H1 (cell line): Measurements from ENCODE around the gene MYO1G. TPM values are rescaled to one million over a fixed set of nuclear protein-coding genes. Genes with fewer than 3 reads are reported as not detected.

Source experiments
- CTCF ChIA-PET: fragments of 300-600 bp; sonication (Branson Sonifier 250); formaldehyde crosslinking; loops from one replicate; lab custom pipeline; 2021; ENCODE audit not compliant: partially characterized antibody; lab: Charles Lee
- POLR2A ChIA-PET: fragments of 300-600 bp; sonication (Branson Sonifier 250); formaldehyde crosslinking; loops from one replicate; lab custom pipeline; 2021; ENCODE audit warnings: inconsistent platforms; ENCODE audit not compliant: partially characterized antibody; lab: Charles Lee
- DNase-seq, 2 experiments: peaks; one replicate each; pipeline versions ENCODE4 v3.0.0 to v3.0.0-alpha.2; 2010 to 2022; ENCODE audit warnings: low spot score in 2 of 2, low read depth in 1 of 2, mixed read lengths in 1 of 2
- FAIRE-seq: peaks from 2 replicates; lab custom pipeline; 2011; peaks lifted over from hg19 to GRCh38; lab: Jason Lieb, UNC
- H2AFZ ChIP-seq: 2 replicates; pipeline ENCODE4 v1.8.1; 2012; ENCODE audit warnings: low read length, inconsistent platforms
- H2AK5ac ChIP-seq: 2 replicates; pipeline ENCODE4 v1.6.1; 2013; ENCODE audit warnings: low read depth, low read length
- H2BK120ac ChIP-seq: replicated peaks from 2 replicates; pipeline ENCODE3; 2013; ENCODE audit warnings: low read depth, low read length, inconsistent platforms
- H2BK12ac ChIP-seq: 2 replicates; pipeline ENCODE4 v1.6.1; 2013; ENCODE audit warnings: low read depth, low read length
- H2BK15ac ChIP-seq: 2 replicates; pipeline ENCODE4 v1.6.1; 2013; ENCODE audit warnings: low read length
- H2BK20ac ChIP-seq: 2 replicates; pipeline ENCODE4 v1.6.1; 2013; ENCODE audit warnings: low read length
- H2BK5ac ChIP-seq: 2 replicates; pipeline ENCODE4 v1.6.1; 2013; ENCODE audit warnings: low read depth, low read length
- H3K14ac ChIP-seq: 2 replicates; pipeline ENCODE4 v1.6.1; 2013; ENCODE audit warnings: inconsistent platforms; ENCODE audit not compliant: insufficient read length
- H3K18ac ChIP-seq: 2 replicates; pipeline ENCODE4 v1.6.1; 2013; ENCODE audit warnings: low read length; ENCODE audit errors: extremely low read depth
- H3K23ac ChIP-seq: 2 replicates; pipeline ENCODE4 v1.6.1; 2013; ENCODE audit warnings: inconsistent platforms; ENCODE audit not compliant: insufficient read length
- H3K23me2 ChIP-seq: 2 replicates; pipeline ENCODE4 v1.6.1; 2013; ENCODE audit warnings: low read depth, low read length
- H3K27ac ChIP-seq: 2 replicates; pipeline ENCODE4 v1.6.1; 2011; ENCODE audit warnings: low read depth, low read length, inconsistent platforms
- H3K27me3 ChIP-seq, 4 experiments: replicated peaks in 1 of 4; 1 replicate in 1 of 4; 2 replicates in 3 of 4; pipeline versions ENCODE4 v1.6.1 to v1.8.1; 2011 to 2013; ENCODE audit warnings: low read length in 3 of 4, mild to moderate bottlenecking in 3 of 4, inconsistent platforms in 2 of 4, mixed read lengths in 2 of 4, moderate library complexity in 1 of 4; ENCODE audit not compliant: control insufficient read depth in 3 of 4, insufficient read depth in 3 of 4; ENCODE audit errors: extremely low read depth in 1 of 4
- H3K36me3 ChIP-seq, 4 experiments: 2 replicates each; pipeline versions ENCODE4 v1.6.1 to v1.8.1; 2011 to 2013; ENCODE audit warnings: mild to moderate bottlenecking in 4 of 4, low read length in 3 of 4, moderate library complexity in 2 of 4, control low read depth in 1 of 4, inconsistent platforms in 1 of 4; ENCODE audit not compliant: insufficient read depth in 4 of 4, control insufficient read depth in 2 of 4
- H3K4ac ChIP-seq: replicated peaks from 2 replicates; pipeline ENCODE3; 2013; ENCODE audit warnings: low read length, low read depth, mixed read lengths, inconsistent platforms; ENCODE audit not compliant: insufficient read length
- H3K4me1 ChIP-seq, 4 experiments: replicated peaks in 1 of 4; 1 replicate in 1 of 4; 2 replicates in 3 of 4; pipeline versions ENCODE4 v1.6.1 to v1.8.1; 2011 to 2013; ENCODE audit warnings: low read length in 3 of 4, inconsistent platforms in 2 of 4, mixed read lengths in 1 of 4; ENCODE audit not compliant: insufficient read depth in 4 of 4, control insufficient read depth in 3 of 4
- H3K4me2 ChIP-seq, 2 experiments: 2 replicates each; pipeline versions ENCODE4 v1.6.1 to v1.8.1; 2011 to 2013; ENCODE audit warnings: low read depth in 2 of 2, low read length in 2 of 2, control low read depth in 1 of 2, inconsistent platforms in 1 of 2, mild to moderate bottlenecking in 1 of 2; ENCODE audit not compliant: insufficient read depth in 1 of 2
- H3K4me3 ChIP-seq, 4 experiments: fragments of 200-600, 300-600 bp in 1 of 4; sonication (generic), shearing (Covaris generic), sonication (Bioruptor Twin) in 1 of 4; 2 replicates each; pipeline versions ENCODE4 v1.5.1 to v1.8.1; 2011 to 2016; ENCODE audit warnings: low read length in 4 of 4, low read depth in 3 of 4, control low read depth in 2 of 4, inconsistent platforms in 2 of 4, mild to moderate bottlenecking in 2 of 4, mixed read lengths in 1 of 4, moderate library complexity in 1 of 4; ENCODE audit not compliant: insufficient read depth in 2 of 4; ENCODE audit errors: extremely low read depth in 1 of 4
- H3K56ac ChIP-seq: replicated peaks from 2 replicates; pipeline ENCODE3; 2013; ENCODE audit warnings: low read depth, mild to moderate bottlenecking, mixed read lengths, low read length, inconsistent platforms; ENCODE audit not compliant: insufficient read length
- H3K79me1 ChIP-seq: 2 replicates; pipeline ENCODE4 v1.6.1; 2013; ENCODE audit warnings: low read depth, low read length, control low read depth
- H3K79me2 ChIP-seq, 2 experiments: 2 replicates each; pipeline versions ENCODE4 v1.6.1 to v1.8.1; 2012 to 2013; ENCODE audit warnings: low read length in 2 of 2, mild to moderate bottlenecking in 2 of 2, inconsistent platforms in 1 of 2; ENCODE audit not compliant: insufficient read depth in 2 of 2, control insufficient read depth in 1 of 2
- H3K9ac ChIP-seq, 4 experiments: replicated peaks in 1 of 4; 1 replicate in 1 of 4; 2 replicates in 3 of 4; pipeline versions ENCODE4 v1.6.1 to v1.8.1; 2011 to 2013; ENCODE audit warnings: low read depth in 3 of 4, low read length in 3 of 4, control low read depth in 2 of 4, mild to moderate bottlenecking in 2 of 4, moderate library complexity in 2 of 4, inconsistent platforms in 1 of 4; ENCODE audit errors: extremely low read depth in 1 of 4
- H3K9me3 ChIP-seq, 2 experiments: 2 replicates each; pipeline versions ENCODE4 v1.6.1 to v1.8.1; 2012 to 2013; ENCODE audit warnings: mild to moderate bottlenecking in 2 of 2, moderate library complexity in 2 of 2, control low read depth in 1 of 2, inconsistent platforms in 1 of 2, low read depth in 1 of 2, low read length in 1 of 2, mixed read lengths in 1 of 2; ENCODE audit not compliant: insufficient read depth in 2 of 2
- H4K20me1 ChIP-seq, 2 experiments: replicated peaks in 1 of 2; 2 replicates each; pipeline versions ENCODE3 to v1.8.1; 2011 to 2013; ENCODE audit warnings: inconsistent platforms in 2 of 2, low read length in 2 of 2, mild to moderate bottlenecking in 1 of 2; ENCODE audit not compliant: insufficient read depth in 2 of 2, control insufficient read depth in 1 of 2
- H4K5ac ChIP-seq: 2 replicates; pipeline ENCODE4 v1.6.1; 2013; ENCODE audit warnings: low read length, low read depth, mixed read lengths, inconsistent platforms; ENCODE audit not compliant: insufficient read length
- H4K8ac ChIP-seq: 2 replicates; pipeline ENCODE4 v1.8.0; 2013; ENCODE audit warnings: mild to moderate bottlenecking, moderate library complexity, low read length, inconsistent platforms; ENCODE audit not compliant: insufficient read depth; ENCODE audit errors: extremely low read depth
- H4K91ac ChIP-seq: replicated peaks from 2 replicates; pipeline ENCODE3; 2013; ENCODE audit warnings: low read length, mixed read lengths, inconsistent platforms; ENCODE audit not compliant: insufficient read length
- BACH1 ChIP-seq: IDR thresholded peaks from 2 replicates; pipeline ENCODE4 v1.6.1; 2012; ENCODE audit warnings: low read length, improper control_type of control experiment
- CHD2 ChIP-seq: IDR thresholded peaks from 2 replicates; pipeline ENCODE4 v1.6.1; 2012; ENCODE audit warnings: low read length, improper control_type of control experiment
- CREB1 ChIP-seq: IDR thresholded peaks from 2 replicates; pipeline ENCODE4 v1.6.1; 2012; ENCODE audit warnings: inconsistent platforms
- FOSL1 ChIP-seq: IDR thresholded peaks from 2 replicates; pipeline ENCODE4 v1.6.1; 2011; ENCODE audit warnings: mild to moderate bottlenecking, low read depth, low read length, moderate library complexity; ENCODE audit not compliant: insufficient read depth
- HDAC6 ChIP-seq: IDR thresholded peaks from one replicate; pipeline ENCODE4 v1.7.1; 2012; ENCODE audit warnings: low read depth, mild to moderate bottlenecking, inconsistent platforms, low read length, moderate library complexity
- KDM4A ChIP-seq: IDR thresholded peaks from one replicate; pipeline ENCODE4 v1.7.1; 2012; ENCODE audit warnings: low read depth, mild to moderate bottlenecking, moderate library complexity, low read length, inconsistent platforms; ENCODE audit not compliant: severe bottlenecking
- RAD21 ChIP-seq, 2 experiments: IDR thresholded peaks in 1 of 2; conservative IDR thresholded peaks in 1 of 2; 2 replicates each; pipeline ENCODE4 v1.6.1; 2011; ENCODE audit warnings: low read depth in 2 of 2, low read length in 2 of 2, improper control_type of control experiment in 1 of 2, inconsistent platforms in 1 of 2, mild to moderate bottlenecking in 1 of 2, moderate library complexity in 1 of 2
- TEAD4 ChIP-seq: IDR thresholded peaks from 2 replicates; pipeline ENCODE4 v1.6.1; 2012; ENCODE audit warnings: low read depth, low read length, inconsistent platforms, mixed read lengths
- WGBS, 2 experiments: shearing (Covaris generic) in 1 of 2; methylation state at CpG; one replicate each; pipeline versions ENCODE4 v1.1.6 to v1.1.7; 2013 to 2015; ENCODE audit warnings: low lambda C conversion rate in 2 of 2, mixed read lengths in 2 of 2, inconsistent platforms in 1 of 2, low coverage in 1 of 2, missing lambda C conversion rate in 1 of 2; ENCODE audit not compliant: insufficient replicate concordance in 2 of 2, insufficient coverage in 1 of 2, insufficient read length in 1 of 2; ENCODE audit errors: extremely low coverage in 1 of 2, missing lambda C conversion rate in 1 of 2; 5-methylcytosine and 5-hydroxymethylcytosine counted together
- polyA plus RNA-seq, 7 experiments: library from polyadenylated mRNA; depleted of rRNA in 3 of 7; stranded (reverse) in 5 of 7; unstranded in 2 of 7; fragments of >200 nt in 5 of 7; fragments of 200-250 nt in 2 of 7; gene quantifications; 1 replicate in 5 of 7; 2 replicates in 1 of 7; 4 replicates in 1 of 7; pipeline versions ENCODE4 v1.2.1 to v1.2.3, GENCODE V29; 2011 to 2013; ENCODE audit warnings: missing spikeins in 2 of 7, mixed read lengths in 2 of 7
- total RNA-seq: library from RNA; stranded (reverse); fragmentation: NEBNext Ultra II Directional; extraction: Animal tissue kit (Norgen Biotek cat#: 25700); gene quantifications from 2 replicates; pipeline ENCODE4 v1.2.1, GENCODE V29; 2021

MYO1G gene
- total and polyA plus RNA-seq, 2 of the 8 experiments (the other 6 are each of a cell fraction or from before 2014, with no cell fraction given): 0.08 to 0.19 TPM

DNA sequence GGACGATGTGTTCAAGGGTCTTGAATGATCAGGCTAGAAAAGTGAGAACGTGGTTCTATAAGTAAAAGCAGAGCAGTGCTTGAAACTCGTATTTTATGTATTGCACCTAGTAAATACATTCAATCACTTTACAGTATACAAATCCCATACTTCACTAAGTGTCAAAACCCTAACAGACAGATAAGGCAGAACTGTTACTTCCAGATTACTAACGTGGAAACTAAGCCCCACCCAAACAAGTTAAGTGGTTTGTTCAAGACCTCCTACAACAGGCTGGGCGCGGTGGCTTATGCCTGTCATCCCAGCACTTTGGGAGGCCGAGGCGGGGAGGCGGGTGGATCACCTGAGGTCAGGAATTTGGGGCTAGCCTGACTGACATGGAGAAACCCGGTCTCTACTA is 9.2 kb upstream of the MYO1G start:
- no peak for TF ChIP-seq BACH1
- TF ChIP-seq CHD2: no peak
- no peak for TF ChIP-seq FOSL1
- no peak for TF ChIP-seq KDM4A
- no peak for TF ChIP-seq CREB1
- TF ChIP-seq RAD21 (IDR thresholded peaks at IDR 0.05 in 1 of 2, conservative IDR thresholded peaks at IDR 0.05 in 1 of 2; ENCODE audit: low read depth in 2 of 2, low read length in 2 of 2): no peak
- TF ChIP-seq TEAD4: no peak
- no peak for TF ChIP-seq HDAC6
- Histone ChIP-seq H3K4ac (no peak overlapping the region), H2BK20ac (no peak overlapping the region), H4K8ac (no peak overlapping the region), H3K18ac (no peak overlapping the region), H3K23me2 (peaks cover 9% of the 10 kb centered on the region; the same call in 1 of the 2 replicates), H3K23ac (no peak overlapping the region), H2BK15ac (no peak overlapping the region), H4K5ac (no peak overlapping the region), H2BK120ac (no peak overlapping the region), H3K79me2 (peaks cover 18 to 26% of the 10 kb centered on the region in 2 experiments), H2BK5ac (no peak overlapping the region), H3K79me1 (no peaks in the 10 kb centered on the region), H3K4me3 (no peak overlapping the region), H2AK5ac (0 out of 2 replicates have a peak overlapping the region, but pooled peaks have one; percentile 31), H3K27me3 (no peaks in the 10 kb centered on the region), H4K91ac (no peak overlapping the region), H3K36me3 (peaks cover 15 to 31% (median 25%) of the 10 kb centered on the region in 4 experiments), H3K4me1 (peaks cover 0 to 7% (median 5%) of the 10 kb centered on the region in 4 experiments; a peak in 3 of 7 replicates), H3K14ac (no peak overlapping the region), H3K9me3 (peaks cover 0 to 2% of the 10 kb centered on the region in 2 experiments; a peak in 1 of 4 replicates), H2BK12ac (no peak overlapping the region), H3K27ac (no peak overlapping the region), H3K56ac (no peak overlapping the region), H3K4me2 (0 out of 4 replicates have a peak overlapping the region, but pooled peaks of 1 of the 2 experiments have one; percentile 88), H3K9ac (no peak overlapping the region), H2AFZ (no peak overlapping the region), H4K20me1 (peaks cover 8 to 14% of the 10 kb centered on the region in 2 experiments)
- ChIA-PET CTCF (interaction anchor here (0.6 to 4.3 kb wide), 2 partner anchors 15 to 40 kb away, joined by 5 to 27 read pairs; no protein-coding TSS in a partner anchor), POLR2A (interaction anchor here (0.7 to 13.3 kb wide), 3 partner anchors 12 to 428 kb away, joined by 3 to 327 read pairs (median 193); partner anchors contain the start of gene CCM2)
- no peak for DNase-seq
- no peak for FAIRE-seq
- WGBS, 2 experiments: 73% methylated on average over 10 of the region's 10 CpGs; no CpG with 5 or more reads in 1 of the 2 experiments
